Natural killer cell (primary cell): Measurements from ENCODE around the gene KRT24. TPM values are rescaled to one million over a fixed set of nuclear protein-coding genes. Genes with fewer than 3 reads are reported as not detected.

ENCODE experiments used
- ATAC-seq, 3 donors: fragments of 150-1000 bp in 2 of 3; fragments of 200-7000 bp in 1 of 3; cut with Tn5 transposase; 1 replicate in 1 of 3; 2 replicates in 2 of 3; pipeline ENCODE4 v1.10.0; 2021; ENCODE audit warnings: mild to moderate bottlenecking in 2 of 3, moderate library complexity in 2 of 3
- DNase-seq, 2 donors: peaks; one replicate each; pipeline versions ENCODE4 v3.0.0 to v3.0.0-alpha.2; 2013 to 2021; ENCODE audit warnings: mixed read lengths in 1 of 2
- H3K27ac ChIP-seq: one replicate; pipeline ENCODE4 v1.5.1; 2013; ENCODE audit warnings: mild to moderate bottlenecking, low read length
- H3K27me3 ChIP-seq: one replicate; pipeline ENCODE4 v1.6.1; 2013; ENCODE audit warnings: low read length; ENCODE audit not compliant: control insufficient read depth, insufficient read depth
- H3K36me3 ChIP-seq: one replicate; pipeline ENCODE4 v1.6.1; 2013; ENCODE audit warnings: low read length; ENCODE audit not compliant: control insufficient read depth, insufficient read depth
- H3K4me1 ChIP-seq: one replicate; pipeline ENCODE4 v1.6.1; 2013; ENCODE audit warnings: low read length; ENCODE audit not compliant: control insufficient read depth, insufficient read depth
- H3K4me3 ChIP-seq: one replicate; pipeline ENCODE4 v1.5.1; 2013; ENCODE audit warnings: low read length
- H3K9me3 ChIP-seq: one replicate; pipeline ENCODE4 v1.6.1; 2013; ENCODE audit warnings: low read length; ENCODE audit not compliant: control insufficient read depth, insufficient read depth
- H3K27ac Mint-ChIP-seq, 2 donors: one replicate each; pipeline ENCODE4 v1.8.0; 2022; ENCODE audit warnings: mild to moderate bottlenecking in 2 of 2, mixed read lengths in 2 of 2, moderate library complexity in 1 of 2
- H3K27me3 Mint-ChIP-seq, 2 donors: one replicate each; pipeline ENCODE4 v1.8.0; 2022; ENCODE audit warnings: low read depth in 2 of 2, mixed read lengths in 2 of 2
- H3K36me3 Mint-ChIP-seq: one replicate; pipeline ENCODE4 v1.8.0; 2022; ENCODE audit warnings: mixed read lengths
- H3K4me1 Mint-ChIP-seq, 2 donors: one replicate each; pipeline ENCODE4 v1.8.0; 2022; ENCODE audit warnings: mixed read lengths in 2 of 2
- H3K4me3 Mint-ChIP-seq: one replicate; pipeline ENCODE4 v1.8.0; 2022; ENCODE audit warnings: mild to moderate bottlenecking, moderate library complexity, mixed read lengths
- H3K9me3 Mint-ChIP-seq, 2 donors: one replicate each; pipeline ENCODE4 v1.8.0; 2022; ENCODE audit warnings: mixed read lengths in 2 of 2
- CTCF ChIP-seq: fragments of 200-600 bp; IDR thresholded peaks from one replicate; pipeline ENCODE4 v1.8.0; 2022; ENCODE audit warnings: antibody characterized with exemption
- WGBS: methylation state at CpG from one replicate; pipeline ENCODE4 v1.1.7; 2013; ENCODE audit warnings: missing lambda C conversion rate; ENCODE audit not compliant: insufficient coverage; 5-methylcytosine and 5-hydroxymethylcytosine counted together
- intact Hi-C: fragments of 100-400 bp; cut with micrococcal nuclease; formaldehyde crosslinking; loops from one replicate; pipeline ENCODE4 v1.14.2; 2022
- total RNA-seq, 4 donors: library from RNA; stranded (reverse); fragments of 120-200 nt in 1 of 4; gene quantifications; one replicate each; pipeline versions ENCODE4 v1.2.3 to v1.2.4, GENCODE V29; 2013 to 2022

KRT24 gene
- total RNA-seq, 3 donors from 2014 or later (not counting 1 experiment from before 2014, with no cell fraction given) = not detected

- H3K27me3 Mint-ChIP-seq = peaks cover 35 to 48% of the 10 kb centered on the region in 2 donors
- no peak for TF ChIP-seq CTCF
- H3K9me3 Mint-ChIP-seq = no peaks in the 10 kb centered on the region
- peaks cover 3% of the 10 kb centered on the region for H3K27me3 ChIP-seq
- no peak overlapping the region for H3K27ac ChIP-seq
- H3K9me3 ChIP-seq = no peaks in the 10 kb centered on the region
- no peaks in the 10 kb centered on the region for H3K4me1 ChIP-seq
- no peak overlapping the region for H3K4me3 Mint-ChIP-seq
- 63% methylated on average over 1 of the region's 2 CpGs for WGBS
- no peak for ATAC-seq
- intact Hi-C loops = no loop called here
- no peaks in the 10 kb centered on the region for H3K36me3 ChIP-seq
- no peaks in the 10 kb centered on the region for H3K4me1 Mint-ChIP-seq
- H3K4me3 ChIP-seq = no peak overlapping the region
- H3K27ac Mint-ChIP-seq = no peak overlapping the region
- H3K36me3 Mint-ChIP-seq = no peaks in the 10 kb centered on the region
- DNase-seq = no peak
These were observed 17.3 kb upstream of the KRT24 start for GRCh38 chr17:40720899-40721298.

GRCh38 chr17:40718930-40719329 is 15.4 kb upstream of the KRT24 start:
- no peak for TF ChIP-seq CTCF
- H3K27me3 Mint-ChIP-seq = peaks cover 38 to 51% of the 10 kb centered on the region in 2 donors
- Histone ChIP-seq H3K4me3 (no peak overlapping the region), H3K36me3 (no peaks in the 10 kb centered on the region), H3K9me3 (no peaks in the 10 kb centered on the region), H3K27me3 (peaks cover 3% of the 10 kb centered on the region), H3K4me1 (no peaks in the 10 kb centered on the region), H3K27ac (no peak overlapping the region)
- intact Hi-C loops = no loop called here
- H3K4me3 Mint-ChIP-seq = no peak overlapping the region
- DNase-seq (no peak), ATAC-seq (no peak)
- no peaks in the 10 kb centered on the region for H3K36me3 Mint-ChIP-seq
- H3K27ac Mint-ChIP-seq = no peak overlapping the region
- WGBS = 67% methylated on average over 8 of the region's 8 CpGs
- H3K9me3 Mint-ChIP-seq = no peaks in the 10 kb centered on the region
- H3K4me1 Mint-ChIP-seq = no peaks in the 10 kb centered on the region

GRCh38 chr17:40717776-40718175 is 14.2 kb upstream of the KRT24 start:
- no peaks in the 10 kb centered on the region for H3K36me3 Mint-ChIP-seq

More at GRCh38 chr17:40717776-40718175, 14.2 kb upstream of the KRT24 start:
- Mint-ChIP-seq H3K4me1 (no peaks in the 10 kb centered on the region), H3K9me3 (no peaks in the 10 kb centered on the region), H3K27me3 (peaks cover 28 to 39% of the 10 kb centered on the region in 2 donors), H3K27ac (no peak overlapping the region), H3K4me3 (no peak overlapping the region)
- no peaks in the 10 kb centered on the region for H3K36me3 ChIP-seq
- DNase-seq (no peak), ATAC-seq (no peak)
- TF ChIP-seq CTCF = no peak
- H3K9me3 ChIP-seq = no peaks in the 10 kb centered on the region
- H3K4me1 ChIP-seq = no peaks in the 10 kb centered on the region
- intact Hi-C loops = no loop called here
- peaks cover 3% of the 10 kb centered on the region for H3K27me3 ChIP-seq
- H3K27ac ChIP-seq = no peak overlapping the region
- 73% methylated on average over 3 of the region's 3 CpGs for WGBS
- no peak overlapping the region for H3K4me3 ChIP-seq
